ENCODE results near the gene RHO.

The RHO gene

DNA sequence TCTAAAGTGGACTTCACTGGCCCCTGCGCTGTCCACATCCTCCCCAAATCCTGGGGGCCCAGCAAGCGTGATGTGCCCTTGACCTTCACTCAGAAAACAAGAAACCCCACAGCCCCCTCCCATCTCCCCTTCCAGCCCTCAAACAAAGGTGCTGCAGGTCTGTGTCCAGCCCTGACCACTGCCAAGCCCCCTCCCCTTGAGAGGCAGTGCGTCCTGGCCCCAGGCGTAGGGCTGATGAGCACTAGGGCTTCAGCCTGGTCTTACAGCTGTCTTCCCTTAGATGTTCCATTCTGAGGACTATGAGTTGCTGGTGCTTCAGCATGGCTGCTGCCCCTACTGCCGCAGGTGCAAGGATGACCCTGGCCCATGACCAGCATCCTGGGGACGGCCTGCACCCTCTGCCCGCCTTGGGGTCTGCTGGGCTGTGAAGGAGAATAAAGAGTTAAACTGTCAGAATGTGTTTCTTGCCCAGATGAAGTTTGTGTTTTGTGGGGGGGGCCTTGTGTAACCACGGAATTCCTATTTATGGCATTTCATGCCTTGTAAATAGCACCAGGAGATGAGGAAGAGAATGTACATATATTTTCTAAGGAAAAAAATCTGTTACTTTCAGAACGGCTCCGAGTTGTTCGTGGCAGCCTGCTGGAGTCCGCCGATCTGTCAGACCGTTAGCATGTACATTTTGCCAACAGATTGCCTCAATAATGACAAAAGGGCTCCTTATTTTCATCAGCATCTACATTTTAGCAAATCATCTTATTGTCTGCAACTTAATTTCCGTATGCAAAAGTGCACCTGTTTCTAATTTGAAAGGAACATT, 8.3 kb upstream of the RHO start:
- Histone ChIP-seq H3K9ac (ENCODE audit: low read length) (no peak overlapping the region), H3F3A (ENCODE audit: insufficient read depth) (no peaks in the 10 kb centered on the region), H3K4me2 (ENCODE audit: low read depth, low read length, poor library complexity, severe bottlenecking) (no peak overlapping the region), H4K20me1 (ENCODE audit: low read depth, low read length) (no peaks in the 10 kb centered on the region), H3K79me2 (ENCODE audit: insufficient read depth, low read length) (no peaks in the 10 kb centered on the region), H3K27me3 (ENCODE audit: low read length) (no peaks in the 10 kb centered on the region), H3K27ac (ENCODE audit: low read depth, low read length) (no peak overlapping the region), H2AFZ (ENCODE audit: low read depth, low read length, severe bottlenecking) (no peak overlapping the region), H3K36me3 (ENCODE audit: low read length) (no peaks in the 10 kb centered on the region), H3K9me3 (ENCODE audit: insufficient read depth, low read length) (no peaks in the 10 kb centered on the region), H3K4me3 (ENCODE audit: insufficient read depth, low read length, poor library complexity, severe bottlenecking) (no peak overlapping the region), H3K9me2 (replicated peaks; ENCODE audit: insufficient read depth, low read length) (no peaks in the 10 kb centered on the region)
- TF ChIP-seq, protein P1, sequence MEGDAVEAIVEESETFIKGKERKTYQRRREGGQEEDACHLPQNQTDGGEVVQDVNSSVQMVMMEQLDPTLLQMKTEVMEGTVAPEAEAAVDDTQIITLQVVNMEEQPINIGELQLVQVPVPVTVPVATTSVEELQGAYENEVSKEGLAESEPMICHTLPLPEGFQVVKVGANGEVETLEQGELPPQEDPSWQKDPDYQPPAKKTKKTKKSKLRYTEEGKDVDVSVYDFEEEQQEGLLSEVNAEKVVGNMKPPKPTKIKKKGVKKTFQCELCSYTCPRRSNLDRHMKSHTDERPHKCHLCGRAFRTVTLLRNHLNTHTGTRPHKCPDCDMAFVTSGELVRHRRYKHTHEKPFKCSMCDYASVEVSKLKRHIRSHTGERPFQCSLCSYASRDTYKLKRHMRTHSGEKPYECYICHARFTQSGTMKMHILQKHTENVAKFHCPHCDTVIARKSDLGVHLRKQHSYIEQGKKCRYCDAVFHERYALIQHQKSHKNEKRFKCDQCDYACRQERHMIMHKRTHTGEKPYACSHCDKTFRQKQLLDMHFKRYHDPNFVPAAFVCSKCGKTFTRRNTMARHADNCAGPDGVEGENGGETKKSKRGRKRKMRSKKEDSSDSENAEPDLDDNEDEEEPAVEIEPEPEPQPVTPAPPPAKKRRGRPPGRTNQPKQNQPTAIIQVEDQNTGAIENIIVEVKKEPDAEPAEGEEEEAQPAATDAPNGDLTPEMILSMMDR (IDR thresholded peaks at IDR 0.05; ENCODE audit: insufficient read depth, low read length, poor library complexity, severe bottlenecking), result no peak
- TF ChIP-seq EZH2phosphoT487 (conservative IDR thresholded peaks at IDR 0.05; ENCODE audit: low read length), result no peak

DNA sequence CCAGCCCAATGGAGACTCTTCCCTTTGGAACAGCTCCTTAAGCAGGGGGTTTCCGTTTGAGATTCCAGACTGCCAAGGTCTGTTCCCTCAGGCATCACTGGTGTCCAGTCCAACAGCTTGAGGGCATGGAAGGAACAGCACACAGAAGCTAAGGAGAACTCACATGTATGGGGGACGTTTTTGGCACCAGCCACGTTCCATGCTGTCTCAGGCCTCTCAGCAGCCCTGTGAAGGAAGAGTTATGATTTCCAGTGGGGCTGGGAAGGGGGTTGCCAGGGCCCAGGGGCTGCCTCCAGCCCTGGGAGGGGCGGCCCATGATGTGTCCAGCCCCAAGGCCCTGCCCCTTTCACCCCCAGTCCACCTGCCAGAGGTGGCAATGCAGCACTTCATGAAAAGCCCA, 7.5 kb upstream of the RHO start:
- no peaks in the 10 kb centered on the region for H3K79me2 ChIP-seq (ENCODE audit: insufficient read depth, low read length)
- H3K9me3 ChIP-seq (ENCODE audit: insufficient read depth, low read length), result no peaks in the 10 kb centered on the region
- H2AFZ ChIP-seq (ENCODE audit: low read depth, low read length, severe bottlenecking), result no peak overlapping the region
- no peaks in the 10 kb centered on the region for H3K36me3 ChIP-seq (ENCODE audit: low read length)
- no peaks in the 10 kb centered on the region for H3K9me2 ChIP-seq (replicated peaks; ENCODE audit: insufficient read depth, low read length)
- H3K9ac ChIP-seq (ENCODE audit: low read length), result no peak overlapping the region
- TF ChIP-seq, protein P1 (IDR thresholded peaks at IDR 0.05; ENCODE audit: insufficient read depth, low read length, poor library complexity, severe bottlenecking), result no peak
- TF ChIP-seq EZH2phosphoT487 (conservative IDR thresholded peaks at IDR 0.05; ENCODE audit: low read length), result no peak
- H3K4me3 ChIP-seq (ENCODE audit: insufficient read depth, low read length, poor library complexity, severe bottlenecking), result no peak overlapping the region
- no peak overlapping the region for H3K4me2 ChIP-seq (ENCODE audit: low read depth, low read length, poor library complexity, severe bottlenecking)
- H3K27me3 ChIP-seq (ENCODE audit: low read length), result no peaks in the 10 kb centered on the region
- H3F3A ChIP-seq (ENCODE audit: insufficient read depth), result no peaks in the 10 kb centered on the region
- H3K27ac ChIP-seq (ENCODE audit: low read depth, low read length), result no peak overlapping the region
- no peaks in the 10 kb centered on the region for H4K20me1 ChIP-seq (ENCODE audit: low read depth, low read length)

DNA sequence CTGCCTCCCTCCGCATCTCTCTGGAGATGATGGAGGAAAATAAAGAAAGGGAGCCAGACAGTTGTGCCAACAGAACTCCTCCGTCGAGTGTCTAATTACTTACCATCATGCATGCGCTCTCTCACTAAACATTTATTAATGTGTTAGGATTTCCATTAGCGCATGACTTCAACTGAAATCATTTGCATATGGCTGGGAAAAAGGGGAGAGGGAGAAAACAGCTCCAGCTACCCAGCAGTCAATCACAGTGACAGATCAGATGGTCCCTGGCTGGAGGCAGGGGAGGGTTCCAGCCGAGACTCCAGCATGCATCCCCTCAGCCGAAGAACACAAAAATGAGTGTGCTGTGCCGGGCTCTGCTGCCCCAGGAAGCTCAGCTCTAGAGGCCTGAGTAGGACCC, 6.8 kb upstream of the RHO start:
- no peaks in the 10 kb centered on the region for H4K20me1 ChIP-seq (ENCODE audit: low read depth, low read length)
- H3K36me3 ChIP-seq (ENCODE audit: low read length), result no peaks in the 10 kb centered on the region
- no peaks in the 10 kb centered on the region for H3K9me2 ChIP-seq (replicated peaks; ENCODE audit: insufficient read depth, low read length)
- no peak overlapping the region for H3K4me3 ChIP-seq (ENCODE audit: insufficient read depth, low read length, poor library complexity, severe bottlenecking)
- H3K27ac ChIP-seq (ENCODE audit: low read depth, low read length), result no peak overlapping the region
- H3K9me3 ChIP-seq (ENCODE audit: insufficient read depth, low read length), result no peaks in the 10 kb centered on the region
- no peaks in the 10 kb centered on the region for H3F3A ChIP-seq (ENCODE audit: insufficient read depth)
- no peak overlapping the region for H3K4me2 ChIP-seq (ENCODE audit: low read depth, low read length, poor library complexity, severe bottlenecking)
- H3K9ac ChIP-seq (ENCODE audit: low read length), result no peak overlapping the region
- no peak overlapping the region for H2AFZ ChIP-seq (ENCODE audit: low read depth, low read length, severe bottlenecking)
- TF ChIP-seq, protein P1 (IDR thresholded peaks at IDR 0.05; ENCODE audit: insufficient read depth, low read length, poor library complexity, severe bottlenecking), result no peak
- TF ChIP-seq EZH2phosphoT487 (conservative IDR thresholded peaks at IDR 0.05; ENCODE audit: low read length), result no peak
- no peaks in the 10 kb centered on the region for H3K27me3 ChIP-seq (ENCODE audit: low read length)
- H3K79me2 ChIP-seq (ENCODE audit: insufficient read depth, low read length), result no peaks in the 10 kb centered on the region
